GM18907 (cell line): Measurements from ENCODE around the gene AGBL3.
"Not testable (repeated sequence)": the region's sequence is repeated elsewhere in the genome, so short reads cannot be mapped to it uniquely, and the experiment has no call there.

Source experiments
- ATAC-seq: cut with Tn5 transposase; IDR thresholded peaks from one replicate; pipeline ENCODE4 v1.9.1; 2021; ENCODE audit warnings: mild to moderate bottlenecking, moderate library complexity; ENCODE audit not compliant: unreplicated experiment

AGBL3 gene

GRCh38 chr7:135074096-135074495, 87.8 kb downstream of the AGBL3 start:
- no peak for ATAC-seq

GRCh38 chr7:135074531-135074930, 88.2 kb downstream of the AGBL3 start:
- no peak for ATAC-seq

GRCh38 chr7:135075716-135076115, 89.4 kb downstream of the AGBL3 start:
- no peak for ATAC-seq

GRCh38 chr7:135076882-135077281, 90.6 kb downstream of the AGBL3 start:
- no peak for ATAC-seq

- ATAC-seq = no peak
Observed at GRCh38 chr7:135077642-135078041, 91.3 kb downstream of the AGBL3 start.

- no peak for ATAC-seq
Observed at GRCh38 chr7:135078051-135078450, 91.7 kb downstream of the AGBL3 start.

- no peak for ATAC-seq
Observed at GRCh38 chr7:135079068-135079467, 92.8 kb downstream of the AGBL3 start.

- ATAC-seq = no peak
Observed at GRCh38 chr7:135083005-135083404, 96.7 kb downstream of the AGBL3 start.

- no peak for ATAC-seq
Observed at GRCh38 chr7:135088566-135088965, 102.3 kb downstream of the AGBL3 start.

GRCh38 chr7:135091717-135092116, 105.4 kb downstream of the AGBL3 start:
- ATAC-seq = no peak

GRCh38 chr7:135094472-135095237, 108.3 kb downstream of the AGBL3 start:
- no peak for ATAC-seq

- no peak for ATAC-seq
Observed at GRCh38 chr7:135095450-135095849, 109.1 kb downstream of the AGBL3 start.

GRCh38 chr7:135098391-135098790, 112.1 kb downstream of the AGBL3 start:
- ATAC-seq = no peak

GRCh38 chr7:135100856-135101255, 114.5 kb downstream of the AGBL3 start:
- no peak for ATAC-seq

GRCh38 chr7:135102372-135102771, 116.1 kb downstream of the AGBL3 start:
- peak; percentile 98 for ATAC-seq

GRCh38 chr7:135109562-135109961, 123.3 kb downstream of the AGBL3 start:
- no peak for ATAC-seq

GRCh38 chr7:135109976-135110375, 123.7 kb downstream of the AGBL3 start:
- ATAC-seq = no peak

GRCh38 chr7:135111379-135111778, 125.1 kb downstream of the AGBL3 start:
- ATAC-seq = no peak

- ATAC-seq = no peak
Observed at GRCh38 chr7:135114622-135115021, 128.3 kb downstream of the AGBL3 start.

GRCh38 chr7:135117096-135117495, 130.8 kb downstream of the AGBL3 start:
- no peak for ATAC-seq

- ATAC-seq = no peak
Observed at GRCh38 chr7:135121868-135122267, 135.6 kb downstream of the AGBL3 start.

GRCh38 chr7:135124631-135125030, 138.3 kb downstream of the AGBL3 start:
- ATAC-seq = not testable (repeated sequence)

- ATAC-seq = no peak
Observed at GRCh38 chr7:135128931-135129330, 142.6 kb downstream of the AGBL3 start.
